ENCODE results near the gene SNX33. TPM values are rescaled to one million over a fixed set of nuclear protein-coding genes. Genes with fewer than 3 reads are reported as not detected.
"Not testable (repeated sequence)": the region's sequence is repeated elsewhere in the genome, so short reads cannot be mapped to it uniquely, and the experiment has no call there.

SNX33 gene
- total and polyA plus RNA-seq, 7 donors, result 3.5 to 8.0 (median 3.9) TPM

GRCh38 chr15:75705854-75706681, 58.4 kb downstream of the SNX33 start:
- TF ChIP-seq, protein P1, sequence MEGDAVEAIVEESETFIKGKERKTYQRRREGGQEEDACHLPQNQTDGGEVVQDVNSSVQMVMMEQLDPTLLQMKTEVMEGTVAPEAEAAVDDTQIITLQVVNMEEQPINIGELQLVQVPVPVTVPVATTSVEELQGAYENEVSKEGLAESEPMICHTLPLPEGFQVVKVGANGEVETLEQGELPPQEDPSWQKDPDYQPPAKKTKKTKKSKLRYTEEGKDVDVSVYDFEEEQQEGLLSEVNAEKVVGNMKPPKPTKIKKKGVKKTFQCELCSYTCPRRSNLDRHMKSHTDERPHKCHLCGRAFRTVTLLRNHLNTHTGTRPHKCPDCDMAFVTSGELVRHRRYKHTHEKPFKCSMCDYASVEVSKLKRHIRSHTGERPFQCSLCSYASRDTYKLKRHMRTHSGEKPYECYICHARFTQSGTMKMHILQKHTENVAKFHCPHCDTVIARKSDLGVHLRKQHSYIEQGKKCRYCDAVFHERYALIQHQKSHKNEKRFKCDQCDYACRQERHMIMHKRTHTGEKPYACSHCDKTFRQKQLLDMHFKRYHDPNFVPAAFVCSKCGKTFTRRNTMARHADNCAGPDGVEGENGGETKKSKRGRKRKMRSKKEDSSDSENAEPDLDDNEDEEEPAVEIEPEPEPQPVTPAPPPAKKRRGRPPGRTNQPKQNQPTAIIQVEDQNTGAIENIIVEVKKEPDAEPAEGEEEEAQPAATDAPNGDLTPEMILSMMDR (IDR thresholded peaks at IDR 0.05), result no peak

GRCh38 chr15:75706682-75706954, 58.9 kb downstream of the SNX33 start:
- Histone ChIP-seq H3K27ac (no peak overlapping the region), H3K27me3 (ENCODE audit: insufficient read depth in 3 of 3, low read length in 2 of 3) (no peaks in the 10 kb centered on the region), H3K4me3 (no peak overlapping the region), H3K4me1 (peaks cover 22% of the 10 kb centered on the region), H3K36me3 (ENCODE audit: insufficient read depth in 1 of 2, low read depth in 1 of 2) (no peaks in the 10 kb centered on the region), H3K9me3 (no peaks in the 10 kb centered on the region)
- TF ChIP-seq, protein P1 (IDR thresholded peaks at IDR 0.05), result no peak
- ATAC-seq (no peak), DNase-seq (no peak)
- intact Hi-C loops (cut with DNase I), result no loop called here
- 51 to 72% (median 69%) methylated on average over 2 of the region's 2 CpGs for WGBS, 3 donors

More at GRCh38 chr15:75705854-75706681, 58.4 kb downstream of the SNX33 start:
- 78 to 84% (median 78%) methylated on average over 13 to 14 of the region's 14 CpGs for WGBS, 3 donors
- intact Hi-C loops (cut with DNase I), result no loop called here
- peak overlapping the region; percentile 23 for H3K27ac ChIP-seq
- H3K9me3 ChIP-seq, result no peaks in the 10 kb centered on the region
- H3K4me3 ChIP-seq, result no peak overlapping the region
- no peak for DNase-seq
- H3K27me3 ChIP-seq (ENCODE audit: insufficient read depth in 3 of 3, low read length in 2 of 3), result no peaks in the 10 kb centered on the region
- H3K36me3 ChIP-seq (ENCODE audit: insufficient read depth in 1 of 2, low read depth in 1 of 2), result no peaks in the 10 kb centered on the region
- no peak for ATAC-seq
- peaks cover 25% of the 10 kb centered on the region for H3K4me1 ChIP-seq

GRCh38 chr15:75709458-75709857, 61.7 kb downstream of the SNX33 start:
- intact Hi-C loops (cut with DNase I); H3K9me3 ChIP-seq; H3K27me3 ChIP-seq (ENCODE audit: insufficient read depth in 3 of 3, low read length in 2 of 3); H3K36me3 ChIP-seq (ENCODE audit: insufficient read depth in 1 of 2, low read depth in 1 of 2): not testable (repeated sequence)
- 39 to 45% (median 41%) methylated on average over 11 to 13 of the region's 15 CpGs for WGBS, 3 donors
- ATAC-seq, result peak in 3 of 4 donors; percentile 21 to 66 (median 34)
- H3K4me3 ChIP-seq, result peak overlapping the region; percentile 28
- H3K27ac ChIP-seq, result peak overlapping the region; percentile 36
- DNase-seq, result peak; percentile 59 to 82
- peaks cover 19% of the 10 kb centered on the region for H3K4me1 ChIP-seq

- ATAC-seq; H3K9me3 ChIP-seq; H3K4me3 ChIP-seq; H3K36me3 ChIP-seq (ENCODE audit: insufficient read depth in 1 of 2, low read depth in 1 of 2); DNase-seq; intact Hi-C loops (cut with DNase I); H3K27ac ChIP-seq; H3K27me3 ChIP-seq (ENCODE audit: insufficient read depth in 3 of 3, low read length in 2 of 3): not testable (repeated sequence)
- 85 to 90% (median 87%) methylated on average over 2 to 5 of the region's 5 CpGs for WGBS, 3 donors
- peaks cover 15% of the 10 kb centered on the region for H3K4me1 ChIP-seq
Measured at GRCh38 chr15:75710874-75711273, 63.2 kb downstream of the SNX33 start.

DNA sequence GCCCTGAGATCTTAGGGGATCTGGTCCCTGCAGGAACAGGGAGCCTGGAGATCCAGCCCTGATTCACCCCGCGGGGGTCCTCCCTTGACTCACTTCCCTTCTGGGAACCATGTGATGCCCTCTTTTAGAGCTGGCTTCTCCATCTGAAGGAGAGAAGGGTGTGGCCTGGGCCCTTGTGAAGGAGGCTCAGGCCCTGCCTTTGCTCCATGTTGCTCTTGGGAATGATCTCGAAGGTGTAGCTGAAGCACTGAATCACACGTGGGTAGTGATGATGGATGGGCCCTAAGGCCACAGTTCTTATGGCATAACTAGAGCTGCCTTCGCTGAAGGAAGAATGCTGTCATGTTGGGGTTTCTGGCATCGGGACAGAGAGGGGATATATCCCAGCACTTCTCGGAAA, 63.8 kb downstream of the SNX33 start:
- H3K36me3 ChIP-seq (ENCODE audit: insufficient read depth in 1 of 2, low read depth in 1 of 2); H3K9me3 ChIP-seq; ATAC-seq; intact Hi-C loops (cut with DNase I); H3K27me3 ChIP-seq (ENCODE audit: insufficient read depth in 3 of 3, low read length in 2 of 3); DNase-seq: not testable (repeated sequence)
- Histone ChIP-seq H3K4me3 (peak overlapping the region; percentile 83), H3K27ac (peak overlapping the region; percentile 41), H3K4me1 (peaks cover 15% of the 10 kb centered on the region)
- WGBS, 3 donors, result 73 to 74% (median 74%) methylated on average over 7 of the region's 7 CpGs

Other genes with a start within 250 kb of the SNX33 start
- gene SIN3A, start 196.2 kb upstream of the SNX33 start, total RNA-seq, result 10 to 100 TPM; 21.7 to 35.5 (median 29.9) TPM
- 1 to 10 TPM; 7.2 to 8.9 (median 8.8) TPM for gene SIN3A, start 196.2 kb upstream of the SNX33 start, polyA plus RNA-seq
- 1 to 10 TPM; 5.5 to 6.9 (median 5.7) TPM for gene PTPN9, start 68.6 kb upstream of the SNX33 start, total RNA-seq
- gene PTPN9, start 68.6 kb upstream of the SNX33 start, polyA plus RNA-seq, result 1 to 10 TPM; 2.3 to 5.0 (median 4.2) TPM
- 10 to 100 TPM; 17.1 to 21.9 (median 19.0) TPM for gene SNUPN, start 22.2 kb upstream of the SNX33 start, total RNA-seq
- 10 to 100 TPM; 29.5 to 40.9 (median 31.5) TPM for gene SNUPN, start 22.2 kb upstream of the SNX33 start, polyA plus RNA-seq
- 10 to 100 TPM; 41.6 to 51.0 (median 43.8) TPM for gene IMP3, start 7.7 kb upstream of the SNX33 start, total RNA-seq
- 10 to 100 TPM; 45.0 to 95.9 (median 87.3) TPM for gene IMP3, start 7.7 kb upstream of the SNX33 start, polyA plus RNA-seq
- gene CSPG4, start 64.9 kb downstream of the SNX33 start, total RNA-seq, result 10 to 100 TPM; 15.8 to 49.5 (median 34.0) TPM
- gene CSPG4, start 64.9 kb downstream of the SNX33 start, polyA plus RNA-seq, result 10 to 100 TPM in 2 of 3 donors, 1 to 10 TPM in 1; 8.1 to 15.9 (median 10.6) TPM
- gene UBE2Q2, start 195.5 kb downstream of the SNX33 start, total RNA-seq, result 10 to 100 TPM; 14.0 to 26.4 (median 19.1) TPM
- 10 to 100 TPM in 2 of 3 donors, 1 to 10 TPM in 1; 9.3 to 32.2 (median 15.9) TPM for gene UBE2Q2, start 195.5 kb downstream of the SNX33 start, polyA plus RNA-seq

Measured in psoas muscle (tissue), 8 donors.